CD14-positive monocyte (primary cell): ENCODE results near the gene FAM98C. TPM values are rescaled to one million over a fixed set of nuclear protein-coding genes. Genes with fewer than 3 reads are reported as not detected.

ENCODE experiments used
- DNase-seq, 3 donors: peaks; one replicate each; pipeline ENCODE4 v3.0.0-alpha.2; 2011 to 2022
- H2AFZ ChIP-seq: 2 replicates; pipeline ENCODE4 v1.6.0; 2012; ENCODE audit warnings: mild to moderate bottlenecking, low read depth, low read length, inconsistent platforms; ENCODE audit not compliant: insufficient read depth, poor library complexity, severe bottlenecking
- H3K27ac ChIP-seq, 2 donors: 1 replicate in 1 of 2; 2 replicates in 1 of 2; pipeline ENCODE4 v1.5.1; 2012 to 2013; ENCODE audit warnings: low read length in 2 of 2, control low read depth in 1 of 2, inconsistent platforms in 1 of 2, low read depth in 1 of 2, mild to moderate bottlenecking in 1 of 2
- H3K27me3 ChIP-seq, 2 donors: one replicate each; pipeline versions ENCODE4 v1.6.0 to v1.6.1; 2011 to 2013; ENCODE audit warnings: low read length in 2 of 2; ENCODE audit not compliant: control insufficient read depth in 2 of 2, insufficient read depth in 2 of 2
- H3K36me3 ChIP-seq, 2 donors: replicated peaks in 1 of 2; 1 replicate in 1 of 2; 2 replicates in 1 of 2; pipeline versions ENCODE4 v1.5.1 to v1.6.1; 2012 to 2013; ENCODE audit warnings: low read length in 2 of 2, control low read depth in 1 of 2, inconsistent platforms in 1 of 2, mild to moderate bottlenecking in 1 of 2; ENCODE audit not compliant: insufficient read depth in 2 of 2, control insufficient read depth in 1 of 2
- H3K4me1 ChIP-seq, 2 donors: 1 replicate in 1 of 2; 2 replicates in 1 of 2; pipeline versions ENCODE4 v1.5.1 to v1.6.1; 2012 to 2013; ENCODE audit warnings: low read length in 2 of 2, control low read depth in 1 of 2, inconsistent platforms in 1 of 2, mild to moderate bottlenecking in 1 of 2, moderate library complexity in 1 of 2; ENCODE audit not compliant: insufficient read depth in 2 of 2, control insufficient read depth in 1 of 2
- H3K4me2 ChIP-seq: replicated peaks from 2 replicates; pipeline ENCODE3; 2012; ENCODE audit warnings: low read length, moderate library complexity, mild to moderate bottlenecking; ENCODE audit not compliant: poor library complexity, severe bottlenecking; ENCODE audit errors: extremely low read depth
- H3K4me3 ChIP-seq, 3 experiments: fragments of 200-600 bp in 1 of 3; sonication (generic) in 1 of 3; replicated peaks in 1 of 3; 1 replicate in 2 of 3; 2 replicates in 1 of 3; pipeline ENCODE4 v1.5.1; 2011 to 2013; ENCODE audit warnings: low read length in 3 of 3, mild to moderate bottlenecking in 3 of 3, control low read depth in 2 of 3, low read depth in 2 of 3, inconsistent platforms in 1 of 3, moderate library complexity in 1 of 3
- H3K79me2 ChIP-seq: 2 replicates; pipeline ENCODE4 v1.6.0; 2012; ENCODE audit warnings: mild to moderate bottlenecking, control low read depth, inconsistent platforms, low read length, moderate library complexity; ENCODE audit not compliant: insufficient read depth
- H3K9ac ChIP-seq: 2 replicates; pipeline ENCODE4 v1.6.0; 2017; ENCODE audit warnings: low read length, mild to moderate bottlenecking; ENCODE audit not compliant: insufficient read depth, poor library complexity, severe bottlenecking
- H3K9me3 ChIP-seq, 2 donors: replicated peaks in 1 of 2; 1 replicate in 1 of 2; 2 replicates in 1 of 2; pipeline versions ENCODE4 v1.5.1 to v1.6.1; 2012 to 2013; ENCODE audit warnings: low read length in 2 of 2, control low read depth in 1 of 2; ENCODE audit not compliant: control insufficient read depth in 1 of 2, insufficient read depth in 1 of 2
- H4K20me1 ChIP-seq: 2 replicates; pipeline ENCODE4 v1.6.0; 2012; ENCODE audit warnings: mild to moderate bottlenecking, low read length, control low read depth, moderate library complexity; ENCODE audit not compliant: insufficient read depth
- H3K27ac Mint-ChIP-seq, 7 donors: one replicate each; pipeline ENCODE4 v1.8.0; 2020; ENCODE audit warnings: mild to moderate bottlenecking in 7 of 7, mixed read lengths in 7 of 7, moderate library complexity in 6 of 7, inconsistent platforms in 2 of 7
- H3K27me3 Mint-ChIP-seq, 3 donors: one replicate each; pipeline ENCODE4 v1.8.0; 2021 to 2022; ENCODE audit warnings: low read depth in 3 of 3, mild to moderate bottlenecking in 3 of 3, mixed read lengths in 3 of 3, moderate library complexity in 3 of 3, inconsistent platforms in 1 of 3
- H3K36me3 Mint-ChIP-seq, 2 donors: one replicate each; pipeline ENCODE4 v1.8.0; 2020; ENCODE audit warnings: mixed read lengths in 2 of 2, inconsistent platforms in 1 of 2, mild to moderate bottlenecking in 1 of 2
- H3K4me1 Mint-ChIP-seq: one replicate; pipeline ENCODE4 v1.8.0; 2020; ENCODE audit warnings: mild to moderate bottlenecking, mixed read lengths
- H3K4me3 Mint-ChIP-seq, 2 donors: one replicate each; pipeline ENCODE4 v1.8.0; 2020; ENCODE audit warnings: mild to moderate bottlenecking in 2 of 2, mixed read lengths in 2 of 2, moderate library complexity in 1 of 2
- H3K9me3 Mint-ChIP-seq, 7 donors: one replicate each; pipeline ENCODE4 v1.8.0; 2020 to 2022; ENCODE audit warnings: mixed read lengths in 7 of 7, mild to moderate bottlenecking in 6 of 7, moderate library complexity in 6 of 7, inconsistent platforms in 2 of 7
- WGBS: methylation state at CpG from one replicate; pipeline ENCODE4 v1.1.5; 2013; ENCODE audit warnings: missing lambda C conversion rate; ENCODE audit not compliant: insufficient coverage; 5-methylcytosine and 5-hydroxymethylcytosine counted together
- intact Hi-C, 2 donors: fragments of 100-400 bp; cut with micrococcal nuclease; formaldehyde crosslinking; loops; one replicate each; pipeline versions ENCODE4 v1.15.0 to v1.15.1; 2023
- polyA plus RNA-seq, 3 donors: library from polyadenylated mRNA; depleted of rRNA in 1 of 3; unstranded in 2 of 3; stranded (reverse) in 1 of 3; fragments of 300-500 nt in 2 of 3; fragments of >200 nt in 1 of 3; fragmentation: Illumina TruSeq in 2 of 3; gene quantifications; 1 replicate in 2 of 3; 2 replicates in 1 of 3; pipeline ENCODE4 v1.2.3, GENCODE V29; 2012 to 2021
- TF ChIP-seq, protein P1 (sequence below): fragments of 200-600 bp; IDR thresholded peaks from one replicate; pipeline ENCODE4 v1.8.0; 2022; ENCODE audit warnings: antibody characterized with exemption, mild to moderate bottlenecking

Gene FAM98C
- polyA plus RNA-seq, 3 donors, result 8.5 to 41.0 (median 12.6) TPM

DNA sequence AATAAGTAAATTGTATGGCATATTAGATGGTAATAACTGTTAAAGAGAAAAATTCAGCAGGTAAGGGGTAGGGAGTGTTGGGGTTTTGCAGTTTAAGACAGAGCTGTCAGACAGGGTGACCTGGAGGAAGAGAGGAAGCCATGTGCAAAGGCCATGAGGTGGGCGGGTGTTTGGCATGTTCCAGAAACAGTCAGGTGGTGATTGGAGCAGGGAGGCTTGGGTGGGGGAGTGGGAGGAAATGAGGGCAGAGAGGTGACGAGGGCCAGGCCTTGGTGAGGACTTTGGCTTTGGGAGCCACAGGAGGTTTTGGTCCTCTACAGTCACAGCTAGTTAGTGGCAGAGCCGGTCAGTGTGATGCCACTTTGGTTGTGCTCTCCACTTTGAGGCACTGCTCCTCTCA is 50.7 kb downstream of the FAM98C start:
- no peak overlapping the region for H3K4me3 ChIP-seq
- no peaks in the 10 kb centered on the region for H3K4me1 Mint-ChIP-seq
- no peak overlapping the region for H2AFZ ChIP-seq
- no peak overlapping the region for H3K27ac ChIP-seq
- H3K9me3 ChIP-seq, result no peaks in the 10 kb centered on the region
- DNase-seq, result no peak
- no peaks in the 10 kb centered on the region for H3K4me1 ChIP-seq
- H3K4me2 ChIP-seq, result no peak overlapping the region
- TF ChIP-seq, protein P1, sequence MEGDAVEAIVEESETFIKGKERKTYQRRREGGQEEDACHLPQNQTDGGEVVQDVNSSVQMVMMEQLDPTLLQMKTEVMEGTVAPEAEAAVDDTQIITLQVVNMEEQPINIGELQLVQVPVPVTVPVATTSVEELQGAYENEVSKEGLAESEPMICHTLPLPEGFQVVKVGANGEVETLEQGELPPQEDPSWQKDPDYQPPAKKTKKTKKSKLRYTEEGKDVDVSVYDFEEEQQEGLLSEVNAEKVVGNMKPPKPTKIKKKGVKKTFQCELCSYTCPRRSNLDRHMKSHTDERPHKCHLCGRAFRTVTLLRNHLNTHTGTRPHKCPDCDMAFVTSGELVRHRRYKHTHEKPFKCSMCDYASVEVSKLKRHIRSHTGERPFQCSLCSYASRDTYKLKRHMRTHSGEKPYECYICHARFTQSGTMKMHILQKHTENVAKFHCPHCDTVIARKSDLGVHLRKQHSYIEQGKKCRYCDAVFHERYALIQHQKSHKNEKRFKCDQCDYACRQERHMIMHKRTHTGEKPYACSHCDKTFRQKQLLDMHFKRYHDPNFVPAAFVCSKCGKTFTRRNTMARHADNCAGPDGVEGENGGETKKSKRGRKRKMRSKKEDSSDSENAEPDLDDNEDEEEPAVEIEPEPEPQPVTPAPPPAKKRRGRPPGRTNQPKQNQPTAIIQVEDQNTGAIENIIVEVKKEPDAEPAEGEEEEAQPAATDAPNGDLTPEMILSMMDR, result no peak
- no peak overlapping the region for H3K4me3 Mint-ChIP-seq
- WGBS, result 85% methylated on average over 2 of the region's 3 CpGs
- intact Hi-C loops, result no loop called here
- H3K79me2 ChIP-seq, result no peaks in the 10 kb centered on the region
- H3K9ac ChIP-seq, result no peak overlapping the region
- H3K36me3 Mint-ChIP-seq, result no peaks in the 10 kb centered on the region
- no peaks in the 10 kb centered on the region for H4K20me1 ChIP-seq
- H3K27me3 ChIP-seq, result no peaks in the 10 kb centered on the region
- peaks cover 0 to 7% (median 2%) of the 10 kb centered on the region in 7 donors for H3K9me3 Mint-ChIP-seq
- H3K36me3 ChIP-seq, result no peaks in the 10 kb centered on the region
- peak overlapping the region in 1 of 7 donors; percentile 5 for H3K27ac Mint-ChIP-seq
- peaks cover 0 to 9% (median 1%) of the 10 kb centered on the region in 3 donors for H3K27me3 Mint-ChIP-seq

- no peak overlapping the region for H3K4me3 Mint-ChIP-seq
- H3K9me3 Mint-ChIP-seq, result peaks cover 0 to 6% (median 1%) of the 10 kb centered on the region in 7 donors
- H3K4me3 ChIP-seq, result no peak overlapping the region
- TF ChIP-seq, protein P1, result no peak
- no peaks in the 10 kb centered on the region for H4K20me1 ChIP-seq
- peaks cover 0 to 10% (median 1%) of the 10 kb centered on the region in 3 donors for H3K27me3 Mint-ChIP-seq
- no peak for DNase-seq
- no peaks in the 10 kb centered on the region for H3K36me3 ChIP-seq
- H3K4me1 ChIP-seq, result no peaks in the 10 kb centered on the region
- no peak overlapping the region for H2AFZ ChIP-seq
- no peaks in the 10 kb centered on the region for H3K36me3 Mint-ChIP-seq
- H3K4me1 Mint-ChIP-seq, result no peaks in the 10 kb centered on the region
- 90% methylated on average over 2 of the region's 4 CpGs for WGBS
- H3K9ac ChIP-seq, result no peak overlapping the region
- no peak overlapping the region for H3K27ac ChIP-seq
- H3K9me3 ChIP-seq, result no peaks in the 10 kb centered on the region
- no peaks in the 10 kb centered on the region for H3K27me3 ChIP-seq
- no peak overlapping the region for H3K27ac Mint-ChIP-seq
- H3K4me2 ChIP-seq, result no peak overlapping the region
- intact Hi-C loops, result no loop called here
- no peaks in the 10 kb centered on the region for H3K79me2 ChIP-seq
Observed at GRCh38 chr19:38455031-38455430, 52.1 kb downstream of the FAM98C start.
